Calu3 (cell line): ENCODE data around the gene GPC3. TPM values are rescaled to one million over a fixed set of nuclear protein-coding genes. Genes with fewer than 3 reads are reported as not detected.

Source experiments
- BruUV-seq: library from RNA; stranded (reverse); fragments of 400-500 nt; replicated peaks from 2 replicates; lab custom pipeline; 2021; lab: Mats Ljungman, UMichigan
- CTCF ChIA-PET: fragments of 300-600 bp; sonication (Branson Sonifier 250); formaldehyde crosslinking; loops from one replicate; lab custom pipeline; 2022; ENCODE audit warnings: antibody characterized with exemption; lab: Charles Lee
- DNase-seq: peaks from one replicate; pipeline ENCODE4 v3.0.0; 2022
- H3K27ac Mint-ChIP-seq: one replicate; pipeline ENCODE4 v1.8.0; 2022; ENCODE audit warnings: mixed read lengths; ENCODE audit not compliant: unreplicated experiment
- H3K27me3 Mint-ChIP-seq: one replicate; pipeline ENCODE4 v1.8.0; 2022; ENCODE audit warnings: mixed read lengths; ENCODE audit not compliant: unreplicated experiment
- H3K36me3 Mint-ChIP-seq: one replicate; pipeline ENCODE4 v1.8.0; 2022; ENCODE audit warnings: mild to moderate bottlenecking, moderate library complexity, mixed read lengths; ENCODE audit not compliant: insufficient read depth, unreplicated experiment
- H3K4me1 Mint-ChIP-seq: one replicate; pipeline ENCODE4 v1.8.0; 2022; ENCODE audit warnings: mild to moderate bottlenecking, low read depth, mixed read lengths; ENCODE audit not compliant: unreplicated experiment
- H3K4me3 Mint-ChIP-seq: one replicate; pipeline ENCODE4 v1.8.0; 2022; ENCODE audit warnings: mild to moderate bottlenecking, low read depth, moderate library complexity, mixed read lengths; ENCODE audit not compliant: unreplicated experiment
- H3K9me3 Mint-ChIP-seq: one replicate; pipeline ENCODE4 v1.8.0; 2022; ENCODE audit warnings: low read depth, mixed read lengths; ENCODE audit not compliant: unreplicated experiment
- CTCF ChIP-seq: fragments of 200-600 bp; IDR thresholded peaks from one replicate; pipeline ENCODE4 v1.8.0; 2022; ENCODE audit warnings: antibody characterized with exemption; ENCODE audit not compliant: unreplicated experiment
- intact Hi-C: fragments of 100-400 bp; cut with micrococcal nuclease; formaldehyde crosslinking; loops from one replicate; pipeline ENCODE4 v1.10.0; 2022; ENCODE audit not compliant: unreplicated experiment
- total RNA-seq: library from RNA; stranded (reverse); gene quantifications from 2 replicates; pipeline ENCODE4 v1.2.3, GENCODE V29; 2022

Gene GPC3
- total RNA-seq, 1 experiment from 2014 or later, result 2.3 TPM

DNA sequence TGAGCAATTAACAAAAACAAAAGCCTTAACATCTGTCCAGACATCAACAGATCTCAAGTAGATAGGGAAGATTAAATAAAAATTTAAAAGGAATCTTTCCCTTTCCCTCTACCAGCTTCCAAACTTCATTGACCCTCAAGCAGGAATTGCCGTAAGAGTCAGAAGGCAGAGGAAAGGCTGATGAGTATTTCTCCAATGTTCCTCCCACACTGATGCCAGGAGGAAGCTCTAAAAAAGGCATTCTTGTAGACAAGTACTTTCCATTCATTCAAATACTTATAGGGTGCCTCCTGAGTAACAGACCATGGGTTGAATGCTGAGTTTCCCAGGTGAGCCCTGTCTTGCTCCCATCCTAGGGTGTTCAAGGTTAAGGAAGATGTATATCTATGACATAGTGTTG is 418.5 kb downstream of the GPC3 start:
- Mint-ChIP-seq H3K27me3 (no peaks in the 10 kb centered on the region), H3K4me1 (no peaks in the 10 kb centered on the region), H3K9me3 (peaks cover 3% of the 10 kb centered on the region), H3K4me3 (no peak overlapping the region), H3K27ac (no peak overlapping the region), H3K36me3 (no peaks in the 10 kb centered on the region)
- no peak for DNase-seq
- no TSS peak for BruUV-seq
- CTCF ChIA-PET, result no interaction called here
- TF ChIP-seq CTCF, result no peak
- intact Hi-C loops, result no loop called here

GRCh38 chrX:133563705-133564104 is 421.7 kb downstream of the GPC3 start:
- CTCF ChIA-PET, result no interaction called here
- no peak for DNase-seq
- Mint-ChIP-seq H3K4me3 (no peak overlapping the region), H3K27me3 (no peaks in the 10 kb centered on the region), H3K9me3 (peaks cover 3% of the 10 kb centered on the region), H3K4me1 (no peaks in the 10 kb centered on the region), H3K27ac (no peak overlapping the region), H3K36me3 (no peaks in the 10 kb centered on the region)
- BruUV-seq, result no TSS peak
- intact Hi-C loops, result no loop called here
- TF ChIP-seq CTCF, result no peak

- Mint-ChIP-seq H3K27me3 (no peaks in the 10 kb centered on the region), H3K27ac (no peak overlapping the region), H3K36me3 (no peaks in the 10 kb centered on the region), H3K9me3 (no peaks in the 10 kb centered on the region), H3K4me3 (no peak overlapping the region), H3K4me1 (no peaks in the 10 kb centered on the region)
- no TSS peak for BruUV-seq
- CTCF ChIA-PET, result no interaction called here
- DNase-seq, result no peak
- intact Hi-C loops, result no loop called here
- TF ChIP-seq CTCF, result no peak
These were observed 424.1 kb downstream of the GPC3 start for GRCh38 chrX:133561251-133561650.

DNA sequence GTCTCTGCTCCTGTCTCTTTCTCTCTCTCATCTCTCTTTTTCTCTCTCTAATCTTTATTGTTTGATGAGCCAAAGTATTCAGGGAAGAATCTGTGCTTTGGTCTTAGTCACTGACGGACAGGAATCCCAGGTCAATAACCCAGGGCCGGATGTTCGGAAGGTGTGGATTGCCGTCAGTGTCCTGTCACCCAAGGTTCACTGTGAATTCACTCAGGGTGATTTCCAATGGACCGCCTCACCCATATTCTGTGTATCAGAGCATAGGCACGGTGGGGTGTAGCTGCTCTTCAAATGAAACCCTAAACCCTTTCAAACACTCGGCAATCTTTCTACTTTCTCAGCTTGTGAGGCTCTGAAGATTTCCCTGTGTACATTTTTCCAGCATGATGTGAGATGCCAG is 425.5 kb downstream of the GPC3 start:
- Mint-ChIP-seq H3K36me3 (no peaks in the 10 kb centered on the region), H3K4me1 (no peaks in the 10 kb centered on the region), H3K27ac (no peak overlapping the region), H3K9me3 (peaks cover 3% of the 10 kb centered on the region), H3K27me3 (no peaks in the 10 kb centered on the region), H3K4me3 (no peak overlapping the region)
- no peak for DNase-seq
- CTCF ChIA-PET, result no interaction called here
- no peak for TF ChIP-seq CTCF
- intact Hi-C loops, result no loop called here
- BruUV-seq, result no TSS peak
